ENCODE data around the gene ATG4A. TPM values are rescaled to one million over a fixed set of nuclear protein-coding genes. Genes with fewer than 3 reads are reported as not detected.

The ATG4A gene
- total and polyA plus RNA-seq, 2 experiments from 2014 or later, result 8.2 to 11.5 TPM

DNA sequence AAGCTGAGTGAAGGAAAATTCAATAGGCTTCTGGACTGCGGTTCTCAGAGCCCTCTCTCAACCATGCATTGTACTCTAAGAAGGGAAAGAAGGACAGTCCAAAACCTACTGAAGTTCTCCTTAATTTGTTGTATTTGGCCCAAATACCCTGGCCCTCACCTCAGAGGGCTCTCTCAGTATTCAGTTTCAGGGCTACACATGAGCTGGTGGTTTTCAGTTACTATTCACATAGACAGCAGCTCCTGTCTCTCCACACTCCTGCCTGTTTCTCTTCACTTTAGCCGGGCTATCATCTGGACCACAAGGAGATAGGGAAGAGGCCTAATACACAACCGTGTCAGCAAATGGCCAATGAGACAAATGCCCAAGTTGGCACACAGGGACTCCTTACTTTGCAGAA, 66.0 kb downstream of the ATG4A start:
- Histone ChIP-seq H3K4me2 (ENCODE audit: unreplicated experiment) (no peak overlapping the region), H3K9me2 (ENCODE audit: insufficient read depth) (no peaks in the 10 kb centered on the region), H3K4me1 (ENCODE audit: insufficient read depth) (no peaks in the 10 kb centered on the region), H3K27me3 (replicated peaks; ENCODE audit: insufficient read depth) (no peaks in the 10 kb centered on the region), H2AFZ (no peak overlapping the region), H3K79me2 (ENCODE audit: insufficient read depth) (no peaks in the 10 kb centered on the region), H3K9me3 (ENCODE audit: low read depth) (no peaks in the 10 kb centered on the region), H3K36me3 (ENCODE audit: low read depth) (no peaks in the 10 kb centered on the region), H3K9ac (no peak overlapping the region), H3K4me3 (no peak overlapping the region), H3F3A (ENCODE audit: insufficient read depth) (no peaks in the 10 kb centered on the region), H4K20me1 (ENCODE audit: insufficient read depth) (no peaks in the 10 kb centered on the region), H3K27ac (no peak overlapping the region)
- DNase-seq, result no peak
- TF ChIP-seq EZH2 (IDR thresholded peaks at IDR 0.05; ENCODE audit: insufficient read depth, poor library complexity, severe bottlenecking) (no peak), EZH2phosphoT487 (IDR thresholded peaks at IDR 0.05; ENCODE audit: insufficient read depth, low read depth) (no peak)
- in situ Hi-C loops (cut with MboI), result no loop called here
- 65 to 100% methylated on average over 1 to 3 of the region's 3 CpGs for WGBS, 2 experiments (ENCODE audit: low coverage in 1 of 2, low lambda C conversion rate in 2 of 2, missing lambda C conversion rate in 2 of 2)

DNA sequence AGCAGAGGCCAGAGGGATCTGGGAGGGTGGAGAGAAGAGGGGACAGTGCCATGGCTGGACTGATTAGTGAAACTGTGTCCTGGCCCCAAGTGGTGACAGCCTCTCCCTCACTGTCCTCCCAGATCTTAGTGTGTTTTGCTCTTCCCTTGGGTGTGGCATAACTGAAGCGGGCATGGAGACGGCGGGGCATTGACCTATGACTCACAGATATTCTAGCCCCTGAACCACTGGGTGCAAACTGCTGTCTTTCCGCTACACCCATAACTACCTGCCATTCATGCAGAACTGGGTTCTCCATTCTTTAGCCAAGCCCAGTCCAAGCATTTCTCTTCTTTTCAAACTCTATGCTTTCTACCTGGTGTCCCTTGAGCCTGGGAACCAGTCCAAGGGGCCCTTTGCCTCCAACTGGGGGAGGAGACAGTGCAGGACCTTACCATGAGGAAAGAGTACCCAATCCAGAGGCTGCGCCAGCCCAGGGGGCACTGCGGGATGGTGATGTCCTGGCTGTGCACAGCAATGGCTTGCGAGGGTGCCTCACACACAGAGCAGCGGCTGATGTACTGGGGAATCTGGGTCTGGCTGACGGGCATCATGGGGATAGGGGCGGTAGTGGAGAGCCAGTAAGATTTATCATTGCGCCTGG, 67.6 kb downstream of the ATG4A start:
- WGBS, 2 experiments (ENCODE audit: low coverage in 1 of 2, low lambda C conversion rate in 2 of 2, missing lambda C conversion rate in 2 of 2), result 92 to 94% methylated on average over 6 to 11 of the region's 11 CpGs
- H3K9me2 ChIP-seq (ENCODE audit: insufficient read depth), result no peaks in the 10 kb centered on the region
- no peaks in the 10 kb centered on the region for H3K79me2 ChIP-seq (ENCODE audit: insufficient read depth)
- H3K4me2 ChIP-seq (ENCODE audit: unreplicated experiment), result no peak overlapping the region
- no peaks in the 10 kb centered on the region for H3K9me3 ChIP-seq (ENCODE audit: low read depth)
- TF ChIP-seq EZH2 (IDR thresholded peaks at IDR 0.05; ENCODE audit: insufficient read depth, poor library complexity, severe bottlenecking) (no peak), EZH2phosphoT487 (IDR thresholded peaks at IDR 0.05; ENCODE audit: insufficient read depth, low read depth) (no peak)
- no peaks in the 10 kb centered on the region for H3K4me1 ChIP-seq (ENCODE audit: insufficient read depth)
- no peak overlapping the region for H3K9ac ChIP-seq
- no peak overlapping the region for H3K4me3 ChIP-seq
- H3F3A ChIP-seq (ENCODE audit: insufficient read depth), result no peaks in the 10 kb centered on the region
- in situ Hi-C loops (cut with MboI), result no loop called here
- no peak for DNase-seq
- H4K20me1 ChIP-seq (ENCODE audit: insufficient read depth), result no peaks in the 10 kb centered on the region
- no peaks in the 10 kb centered on the region for H3K27me3 ChIP-seq (replicated peaks; ENCODE audit: insufficient read depth)
- H3K27ac ChIP-seq, result no peak overlapping the region
- H2AFZ ChIP-seq, result no peak overlapping the region
- H3K36me3 ChIP-seq (ENCODE audit: low read depth), result no peaks in the 10 kb centered on the region

- Histone ChIP-seq H3F3A (ENCODE audit: insufficient read depth) (no peaks in the 10 kb centered on the region), H3K79me2 (ENCODE audit: insufficient read depth) (no peaks in the 10 kb centered on the region), H3K4me1 (ENCODE audit: insufficient read depth) (no peaks in the 10 kb centered on the region), H3K9me2 (ENCODE audit: insufficient read depth) (no peaks in the 10 kb centered on the region), H3K4me3 (no peak overlapping the region), H3K9ac (no peak overlapping the region), H3K36me3 (ENCODE audit: low read depth) (no peaks in the 10 kb centered on the region), H3K4me2 (ENCODE audit: unreplicated experiment) (no peak overlapping the region), H2AFZ (no peak overlapping the region), H4K20me1 (ENCODE audit: insufficient read depth) (no peaks in the 10 kb centered on the region), H3K9me3 (ENCODE audit: low read depth) (no peaks in the 10 kb centered on the region), H3K27ac (no peak overlapping the region), H3K27me3 (replicated peaks; ENCODE audit: insufficient read depth) (no peaks in the 10 kb centered on the region)
- DNase-seq, result no peak
- in situ Hi-C loops (cut with MboI), result no loop called here
- TF ChIP-seq EZH2phosphoT487 (IDR thresholded peaks at IDR 0.05; ENCODE audit: insufficient read depth, low read depth) (no peak), EZH2 (IDR thresholded peaks at IDR 0.05; ENCODE audit: insufficient read depth, poor library complexity, severe bottlenecking) (no peak)
- WGBS, 2 experiments (ENCODE audit: low coverage in 1 of 2, low lambda C conversion rate in 2 of 2, missing lambda C conversion rate in 2 of 2), result 63% methylated on average over 5 of the region's 5 CpGs; no CpG with 5 or more reads in 1 of the 2 experiments
Measured at GRCh38 chrX:108160309-108160708, 68.7 kb downstream of the ATG4A start.

GRCh38 chrX:108162265-108162664, 70.7 kb downstream of the ATG4A start:
- Histone ChIP-seq H3K79me2 (ENCODE audit: insufficient read depth) (no peaks in the 10 kb centered on the region), H3K9me2 (ENCODE audit: insufficient read depth) (no peaks in the 10 kb centered on the region), H4K20me1 (ENCODE audit: insufficient read depth) (no peaks in the 10 kb centered on the region), H2AFZ (no peak overlapping the region), H3K36me3 (ENCODE audit: low read depth) (no peaks in the 10 kb centered on the region), H3K27ac (no peak overlapping the region), H3K9ac (no peak overlapping the region), H3K4me3 (no peak overlapping the region), H3K9me3 (ENCODE audit: low read depth) (no peaks in the 10 kb centered on the region), H3K27me3 (replicated peaks; ENCODE audit: insufficient read depth) (no peaks in the 10 kb centered on the region), H3K4me2 (ENCODE audit: unreplicated experiment) (no peak overlapping the region), H3K4me1 (ENCODE audit: insufficient read depth) (no peaks in the 10 kb centered on the region; the same call in 1 of the 2 replicates), H3F3A (ENCODE audit: insufficient read depth) (no peaks in the 10 kb centered on the region)
- in situ Hi-C loops (cut with MboI), result no loop called here
- TF ChIP-seq EZH2phosphoT487 (IDR thresholded peaks at IDR 0.05; ENCODE audit: insufficient read depth, low read depth) (no peak), EZH2 (IDR thresholded peaks at IDR 0.05; ENCODE audit: insufficient read depth, poor library complexity, severe bottlenecking) (no peak)
- WGBS, 2 experiments (ENCODE audit: low coverage in 1 of 2, low lambda C conversion rate in 2 of 2, missing lambda C conversion rate in 2 of 2), result 61 to 70% methylated on average over 3 to 4 of the region's 4 CpGs
- no peak for DNase-seq

Data from GM23248 (cell line).